HG02870 (cell line): ENCODE data around the gene OTOGL.
A peak's percentile ranks its signal among the peaks of the same experiment; 100 is the strongest.
"Not testable (repeated sequence)": the region's sequence is repeated elsewhere in the genome, so short reads cannot be mapped to it uniquely, and the experiment has no call there.

Experiments used
- ATAC-seq: cut with Tn5 transposase; IDR thresholded peaks from one replicate; pipeline ENCODE4 v1.9.1; 2021; ENCODE audit warnings: mild to moderate bottlenecking, moderate library complexity; ENCODE audit not compliant: unreplicated experiment

The OTOGL gene

DNA sequence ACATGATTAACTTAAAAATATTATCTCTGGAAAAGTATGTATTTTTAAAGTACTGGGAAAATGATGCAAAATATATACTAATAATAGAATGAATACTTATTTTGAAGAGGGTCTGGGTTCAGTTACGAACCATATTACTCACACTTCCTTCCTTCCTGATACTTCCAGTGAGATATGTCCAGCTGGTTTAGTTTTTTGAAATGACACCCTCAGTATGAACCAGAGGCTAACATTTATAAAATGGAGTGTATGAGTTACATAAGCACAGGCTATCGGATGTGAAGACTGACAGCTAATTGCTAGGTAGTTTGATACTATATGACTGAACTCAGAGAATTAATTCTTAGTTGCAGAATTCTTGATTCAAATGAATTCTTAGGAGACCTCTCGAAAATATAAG is 122.9 kb downstream of the OTOGL start:
- peak; percentile 66 for ATAC-seq

DNA sequence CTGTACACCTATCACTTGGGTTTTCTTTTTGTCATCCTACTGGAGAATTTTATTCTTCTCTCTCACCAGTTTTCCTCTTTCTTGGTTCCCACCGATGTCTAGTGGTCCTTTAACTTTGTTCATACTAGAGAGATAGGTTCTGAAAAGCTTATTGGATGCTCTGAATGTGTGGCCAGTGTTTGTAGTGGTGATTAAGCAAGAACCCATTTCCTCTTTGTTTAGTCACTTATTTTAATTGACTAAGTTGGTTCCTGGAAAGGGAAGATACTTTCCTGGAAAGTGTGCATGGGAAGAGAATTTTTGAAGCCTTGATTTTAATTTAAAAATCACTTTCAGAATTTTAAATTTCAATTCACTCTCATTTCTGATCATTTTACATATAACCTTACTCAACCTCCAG is 127.2 kb downstream of the OTOGL start:
- ATAC-seq: no peak

DNA sequence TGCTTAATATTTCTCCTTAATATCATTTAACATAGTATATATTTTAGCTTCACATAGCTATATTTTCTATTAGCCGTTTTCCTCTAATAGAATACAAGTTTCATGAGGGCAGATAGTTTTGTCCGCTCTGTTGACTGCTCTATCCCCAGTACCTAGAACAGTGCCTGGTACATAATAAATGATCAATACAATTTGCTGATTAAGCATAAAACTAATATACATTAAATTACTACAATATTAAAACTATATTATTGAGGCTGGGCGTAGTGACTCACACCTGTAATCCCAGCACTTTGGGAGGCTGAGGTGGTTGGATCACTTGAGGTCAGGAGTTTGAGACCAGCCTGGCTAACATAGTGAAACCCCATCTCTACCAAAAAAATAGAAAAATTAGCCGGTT is 128.6 kb downstream of the OTOGL start:
- not testable (repeated sequence) for ATAC-seq

DNA sequence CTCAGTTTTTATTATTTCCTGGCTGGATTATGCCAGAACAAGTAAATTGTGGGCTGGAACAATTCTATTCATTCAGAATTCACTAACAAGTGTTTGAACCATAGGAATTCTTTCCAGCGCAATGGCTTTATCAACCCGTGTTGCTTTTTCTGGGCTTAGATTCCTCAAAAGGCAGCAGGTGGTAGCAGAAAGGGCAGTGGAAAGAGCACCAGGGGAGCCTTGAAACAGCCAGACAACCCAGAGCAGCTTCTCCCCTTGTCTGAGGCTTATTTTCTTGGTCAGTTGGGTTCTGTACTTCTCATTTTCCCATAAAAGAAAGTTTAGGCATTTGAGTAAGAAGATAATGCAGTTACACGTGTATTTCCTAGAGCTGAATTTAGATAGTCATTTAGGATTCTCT is 130.7 kb downstream of the OTOGL start:
- no peak for ATAC-seq

DNA sequence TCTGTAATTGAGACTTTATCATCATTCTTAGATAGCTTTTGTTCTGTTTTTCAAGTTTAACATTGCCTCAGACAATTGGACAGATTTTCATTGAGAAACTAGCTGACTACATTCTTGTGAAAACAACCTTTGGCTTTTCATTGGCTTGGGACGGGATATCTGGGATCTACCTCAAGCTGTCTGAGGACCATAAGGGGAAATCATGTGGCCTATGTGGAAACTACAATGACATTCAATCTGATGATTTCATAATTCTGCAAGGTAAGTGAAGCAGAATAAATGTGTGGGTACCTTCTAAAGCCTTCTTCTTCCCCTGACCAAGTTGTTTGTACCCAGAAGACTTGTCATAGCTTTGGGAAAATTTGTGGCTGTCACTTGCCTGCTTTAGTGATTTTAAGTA is 133.5 kb downstream of the OTOGL start:
- no peak for ATAC-seq

DNA sequence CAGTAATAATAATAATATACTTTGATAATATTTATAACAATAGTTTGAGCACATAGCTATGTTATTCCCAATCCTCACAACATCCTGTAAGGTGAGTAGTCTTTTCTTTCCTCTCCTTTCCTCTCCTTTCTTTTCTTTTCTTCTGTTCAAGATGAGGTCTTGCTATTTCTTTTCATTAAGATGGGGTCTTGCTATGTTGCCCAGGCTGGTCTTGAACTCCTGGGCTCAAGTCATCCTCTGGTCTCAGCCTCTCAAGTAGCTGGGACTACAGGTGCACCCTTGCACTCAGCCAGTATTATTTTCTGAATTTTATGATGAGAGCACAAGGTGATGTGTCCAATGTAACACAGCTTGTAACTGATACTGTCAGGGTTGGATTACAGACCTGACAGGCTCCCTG is 134.6 kb downstream of the OTOGL start:
- ATAC-seq: no peak

- ATAC-seq: no peak
Observed at GRCh38 chr12:80234667-80235066, 135.3 kb downstream of the OTOGL start.

DNA sequence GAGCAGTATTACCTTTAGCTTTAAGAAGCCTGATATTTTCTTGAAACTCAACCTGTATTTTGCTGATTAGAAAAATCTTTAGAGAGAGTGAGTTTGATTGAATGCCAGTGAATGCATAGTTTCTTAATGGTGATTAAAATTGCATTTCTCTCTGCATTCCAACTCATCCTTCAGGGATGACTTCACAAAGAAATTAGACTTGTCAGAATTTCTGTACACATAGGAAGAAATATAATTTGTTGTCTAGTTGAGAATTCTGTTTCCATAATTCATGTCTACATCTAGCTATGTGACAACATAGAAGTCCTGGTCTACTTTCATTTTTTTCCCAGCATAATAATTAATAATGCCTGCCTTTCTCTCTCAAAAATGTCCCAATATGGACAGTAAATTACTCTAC is 136.6 kb downstream of the OTOGL start:
- ATAC-seq: no peak

GRCh38 chr12:80239867-80240266 is 140.5 kb downstream of the OTOGL start:
- no peak for ATAC-seq

DNA sequence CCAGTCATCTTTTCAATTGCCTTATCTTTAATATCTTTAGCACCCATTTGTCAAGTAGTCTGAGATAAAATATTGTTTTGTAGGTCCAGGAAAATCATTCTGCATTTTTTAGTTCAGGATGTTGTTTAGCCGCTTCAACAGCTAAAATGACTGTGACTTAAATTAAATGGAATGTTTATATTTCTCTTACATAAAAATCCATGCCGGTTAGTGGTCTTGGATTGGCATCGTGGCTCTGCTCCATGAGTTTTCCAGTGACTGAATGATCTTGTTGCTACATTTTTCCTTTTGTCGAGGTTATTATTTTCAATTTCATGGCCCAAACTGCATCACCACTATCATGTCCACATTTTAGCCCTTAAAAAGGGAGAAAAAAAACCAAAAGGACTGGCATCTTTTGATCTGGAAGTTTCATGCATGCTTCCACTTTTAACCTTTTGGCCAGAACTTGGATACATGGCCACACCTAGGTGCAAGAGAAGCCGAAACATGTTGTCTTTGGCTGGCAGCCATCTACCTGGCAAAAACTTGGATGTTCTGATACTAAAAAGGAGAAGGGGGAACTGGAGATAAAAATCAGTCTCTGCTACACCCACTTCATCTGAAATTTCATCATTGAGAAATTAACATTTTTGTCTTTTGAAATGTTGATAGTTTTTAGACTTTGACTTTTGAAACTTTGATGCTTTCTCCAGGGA is 142.4 kb downstream of the OTOGL start:
- no peak for ATAC-seq

- ATAC-seq: no peak
Observed at GRCh38 chr12:80242321-80242720, 143.0 kb downstream of the OTOGL start.

GRCh38 chr12:80249581-80249980 is 150.2 kb downstream of the OTOGL start:
- ATAC-seq: not testable (repeated sequence)

- ATAC-seq: no peak
Observed at GRCh38 chr12:80257920-80258319, 158.6 kb downstream of the OTOGL start.

GRCh38 chr12:80260269-80260668 is 160.9 kb downstream of the OTOGL start:
- no peak for ATAC-seq

GRCh38 chr12:80261403-80261802 is 162.1 kb downstream of the OTOGL start:
- no peak for ATAC-seq

DNA sequence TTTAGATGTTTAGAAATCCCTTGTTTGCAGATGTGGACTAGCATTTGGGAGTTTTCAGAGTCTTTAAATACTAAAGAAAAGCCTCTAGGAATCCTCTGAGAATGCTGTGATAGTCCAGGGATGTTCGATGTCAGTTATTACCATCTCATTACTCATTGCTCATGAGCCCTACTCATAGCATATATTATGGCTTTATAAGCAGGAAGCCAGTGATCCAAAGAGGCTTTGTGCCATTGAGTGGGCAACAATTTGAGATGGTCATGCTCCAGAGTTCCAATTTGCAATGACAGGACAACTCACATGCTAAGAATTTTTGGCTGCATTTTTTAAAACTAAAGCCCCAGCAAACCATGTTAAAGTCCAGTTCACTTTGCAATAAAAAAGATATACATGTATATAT is 163.0 kb downstream of the OTOGL start:
- no peak for ATAC-seq

DNA sequence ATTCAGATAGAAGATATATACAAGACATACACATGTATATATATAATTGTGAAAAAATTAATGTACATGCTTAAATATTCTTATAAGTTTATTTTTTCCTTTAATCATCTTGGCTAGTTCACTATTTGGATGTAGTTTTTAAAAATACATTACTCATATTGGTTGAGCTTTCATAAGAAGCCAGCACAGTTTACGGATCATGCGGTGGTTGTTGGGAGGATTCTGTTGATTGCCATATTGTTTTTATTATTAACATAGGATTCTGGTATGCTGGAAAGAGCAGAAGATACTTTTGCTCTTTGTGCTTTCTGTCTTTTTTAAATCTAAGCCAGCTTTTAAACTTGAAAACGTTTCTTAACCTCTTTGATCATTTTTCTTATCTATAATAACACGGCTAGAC is 163.4 kb downstream of the OTOGL start:
- no peak for ATAC-seq

GRCh38 chr12:80264386-80264785 is 165.0 kb downstream of the OTOGL start:
- ATAC-seq: no peak

GRCh38 chr12:80264891-80265290 is 165.6 kb downstream of the OTOGL start:
- no peak for ATAC-seq

DNA sequence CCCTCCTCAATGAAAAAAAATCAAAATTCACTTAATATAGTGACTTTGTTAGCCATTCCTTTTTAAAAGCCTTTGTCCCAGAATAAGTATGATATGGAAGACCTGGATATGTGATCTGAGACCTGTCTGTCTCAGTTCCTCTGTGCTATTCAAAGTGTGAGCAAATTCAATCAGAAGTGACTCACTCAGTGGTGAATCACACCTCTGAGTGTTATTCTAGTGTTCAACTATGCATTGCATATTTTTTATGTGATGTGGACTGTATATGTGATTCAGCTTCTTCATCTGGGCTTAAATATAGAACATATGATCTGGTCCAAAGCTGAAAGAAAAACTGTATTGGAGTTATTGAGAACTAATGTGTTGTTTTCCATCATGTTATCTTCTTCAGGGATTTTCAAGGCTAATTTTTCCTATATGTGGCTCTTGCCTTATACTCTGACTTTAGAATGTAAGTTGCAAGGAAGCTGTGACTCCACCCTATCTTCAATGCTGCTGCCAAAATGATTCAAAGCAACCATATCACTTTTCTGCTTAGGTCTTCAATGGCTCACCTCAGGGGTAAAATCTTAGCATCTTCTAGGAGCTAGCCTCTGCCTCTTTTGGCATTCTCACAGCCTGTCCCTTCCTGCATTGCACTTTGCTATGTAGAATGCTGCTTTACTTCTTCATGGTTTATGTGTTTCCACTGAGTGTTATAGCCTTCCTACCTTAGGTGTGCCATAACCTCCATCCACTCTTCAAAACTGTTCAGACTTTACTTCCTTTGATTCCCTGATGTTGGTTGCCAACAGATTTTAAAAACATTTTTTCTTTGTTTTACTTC is 169.8 kb downstream of the OTOGL start:
- ATAC-seq: no peak

DNA sequence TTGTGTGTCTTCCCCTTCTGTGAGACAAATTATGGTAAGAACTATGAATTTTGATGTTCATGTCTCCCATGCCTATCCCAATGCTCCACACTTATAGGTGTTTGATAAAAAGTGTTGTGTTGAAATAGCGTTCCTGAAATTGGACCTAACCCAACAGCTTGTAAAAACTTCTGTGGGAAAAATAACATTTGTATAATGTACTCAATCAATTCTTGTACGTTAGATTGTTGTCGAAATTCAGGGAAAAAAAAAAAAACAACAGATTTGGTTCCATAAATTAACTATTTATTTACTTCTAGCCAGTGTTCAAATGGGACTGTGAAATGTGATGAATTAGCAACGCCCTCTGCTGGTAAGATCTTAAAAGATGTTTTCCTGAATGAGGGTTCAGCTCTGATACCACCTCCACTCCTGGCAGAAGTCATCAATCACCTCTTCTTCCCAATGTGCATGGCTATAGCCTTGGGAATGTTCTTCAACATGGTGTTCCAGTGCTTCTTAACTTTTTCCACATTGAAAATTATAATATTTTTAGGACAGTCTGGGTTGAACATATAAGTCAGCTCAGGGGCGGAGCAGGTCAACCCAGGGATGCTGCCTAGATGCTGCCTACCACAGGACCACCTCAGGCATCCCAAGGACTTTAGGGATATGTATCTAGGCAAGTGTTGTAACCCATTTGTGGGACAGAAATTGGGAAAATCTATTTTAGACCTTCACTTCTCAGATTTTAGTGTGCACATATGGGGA is 170.6 kb downstream of the OTOGL start:
- peak; percentile 58 for ATAC-seq

DNA sequence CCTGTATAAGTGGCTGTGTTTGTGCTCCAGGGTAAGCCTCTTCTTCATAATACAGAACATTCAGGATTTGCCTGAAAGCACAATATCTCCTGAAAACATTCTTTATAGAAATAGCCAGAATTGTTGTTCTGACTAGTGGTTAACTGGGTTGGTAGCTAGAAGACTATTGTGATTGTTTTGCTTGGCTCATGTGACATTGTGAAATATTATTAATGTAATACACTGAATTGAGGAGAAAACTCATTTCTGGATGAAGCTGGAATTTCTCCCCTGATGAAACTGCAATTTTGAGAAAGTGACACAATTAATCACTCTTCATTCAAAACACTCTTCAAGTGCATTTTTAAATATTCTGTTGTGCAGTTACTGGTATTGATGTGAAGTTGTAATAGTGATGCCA is 172.4 kb downstream of the OTOGL start:
- ATAC-seq: no peak
